UCSD-AML1 (cell line): ENCODE results near the gene DLL4.
"Not testable (repeated sequence)": the region's sequence is repeated elsewhere in the genome, so short reads cannot be mapped to it uniquely, and the experiment has no call there.

Experiments
- DNase-seq: peaks from one replicate; lab custom pipeline; 2025; ENCODE audit not compliant: unreplicated experiment; lab: John Stamatoyannopoulos, UW

DLL4 gene

DNA sequence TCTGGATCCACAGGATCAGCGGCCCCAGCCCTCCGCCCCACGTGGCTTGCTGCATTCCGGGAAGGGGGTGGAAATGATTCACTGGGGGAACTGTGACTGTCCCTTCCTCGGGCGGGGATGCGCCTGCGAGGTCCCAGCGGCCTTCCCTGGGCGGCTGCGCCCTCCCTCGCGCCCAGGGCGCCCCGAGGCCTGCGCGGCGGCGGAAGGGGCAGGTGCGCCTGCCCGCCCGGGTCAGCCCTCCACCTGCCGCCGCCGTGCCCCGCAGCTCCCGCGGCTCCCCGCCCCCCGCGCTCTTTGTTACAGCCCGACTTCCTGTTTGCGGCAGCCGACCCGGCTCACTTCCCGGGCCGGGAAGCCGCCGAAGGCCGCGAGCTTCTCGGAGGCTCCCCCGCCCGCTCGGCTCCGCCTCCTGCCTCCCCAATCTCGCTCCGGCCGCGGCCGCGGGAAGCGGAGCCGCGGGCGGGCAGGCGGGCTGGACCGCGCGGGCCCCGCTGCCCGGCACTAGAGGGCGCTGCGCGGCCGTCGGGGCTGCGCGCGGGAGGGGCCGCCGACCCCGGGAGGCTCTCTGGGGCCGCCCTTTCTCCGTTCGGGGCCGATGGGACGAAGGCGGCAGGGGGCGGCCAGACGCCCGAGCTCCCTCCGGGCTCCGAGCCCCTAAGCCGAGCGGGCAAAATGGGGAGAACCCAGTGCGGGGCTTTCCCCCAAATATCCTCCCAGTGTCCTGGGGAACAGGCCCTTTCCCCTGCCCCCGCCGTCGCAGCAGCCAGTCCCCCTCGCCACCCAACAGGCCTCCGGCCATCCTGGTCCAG lies 12.6 kb downstream of the DLL4 start:
- peak; percentile 89 for DNase-seq

GRCh38 chr15:40942337-40942854 lies 13.3 kb downstream of the DLL4 start:
- no peak for DNase-seq

DNA sequence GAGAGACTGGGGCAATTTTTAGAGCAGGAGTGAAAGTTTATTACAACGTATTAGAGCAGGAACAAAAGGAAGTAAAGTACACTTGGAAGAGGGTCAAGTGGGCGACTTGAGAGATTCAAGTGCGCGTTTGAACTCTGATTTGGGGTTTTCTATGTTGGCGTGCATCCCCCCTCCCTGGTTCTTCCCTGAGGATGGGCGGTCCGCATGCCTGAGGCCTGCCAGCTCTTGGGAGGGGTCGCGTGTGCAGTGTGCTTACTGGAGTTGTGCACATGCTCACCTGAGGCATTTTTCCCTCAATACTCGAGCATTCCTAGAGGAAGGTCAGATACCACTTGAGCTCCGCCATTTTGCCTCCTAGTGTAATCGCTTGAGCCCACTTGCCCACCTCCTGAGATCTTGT lies 13.7 kb downstream of the DLL4 start:
- DNase-seq = no peak

GRCh38 chr15:40943764-40944365 lies 14.7 kb downstream of the DLL4 start:
- DNase-seq = no peak

DNA sequence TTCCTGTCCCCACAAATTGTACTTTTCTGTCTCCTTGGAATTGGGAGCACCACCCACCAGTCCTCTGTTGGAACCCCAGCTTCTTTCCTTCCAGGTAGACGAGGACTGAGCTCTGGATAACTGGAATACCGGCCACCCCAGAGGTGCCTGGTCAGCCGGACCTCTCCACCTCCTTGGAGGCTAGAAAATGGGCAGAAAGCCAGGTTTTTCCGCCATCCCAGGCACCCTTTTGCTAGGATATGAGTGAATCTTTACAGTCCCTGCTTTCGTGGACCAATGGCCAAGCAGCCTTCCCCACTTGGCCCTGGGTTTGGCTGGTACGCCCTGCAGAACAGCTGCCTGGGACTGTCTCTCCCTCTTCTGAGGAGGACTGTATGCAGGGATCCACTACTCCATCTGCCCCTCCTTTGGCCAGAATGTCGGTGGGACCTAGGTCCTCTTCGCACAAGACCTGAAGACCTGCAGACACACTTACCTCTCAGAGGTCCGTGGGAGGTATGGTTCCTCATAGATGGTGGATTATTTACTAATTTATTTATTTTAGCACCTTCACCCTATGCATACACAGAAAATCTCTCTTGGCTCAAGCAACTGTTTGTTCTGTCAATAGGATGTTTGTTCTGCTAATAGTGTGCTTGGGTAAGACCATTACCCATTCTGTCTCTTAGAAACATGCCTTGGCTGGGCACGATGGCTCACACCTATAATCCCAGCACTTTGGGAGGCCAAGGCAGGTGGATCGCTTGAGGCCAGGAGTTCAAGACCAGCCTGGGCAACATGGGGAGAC lies 15.6 kb downstream of the DLL4 start:
- no peak for DNase-seq

- DNase-seq = no peak
These were observed 19.8 kb downstream of the DLL4 start for GRCh38 chr15:40948706-40949473.

DNA sequence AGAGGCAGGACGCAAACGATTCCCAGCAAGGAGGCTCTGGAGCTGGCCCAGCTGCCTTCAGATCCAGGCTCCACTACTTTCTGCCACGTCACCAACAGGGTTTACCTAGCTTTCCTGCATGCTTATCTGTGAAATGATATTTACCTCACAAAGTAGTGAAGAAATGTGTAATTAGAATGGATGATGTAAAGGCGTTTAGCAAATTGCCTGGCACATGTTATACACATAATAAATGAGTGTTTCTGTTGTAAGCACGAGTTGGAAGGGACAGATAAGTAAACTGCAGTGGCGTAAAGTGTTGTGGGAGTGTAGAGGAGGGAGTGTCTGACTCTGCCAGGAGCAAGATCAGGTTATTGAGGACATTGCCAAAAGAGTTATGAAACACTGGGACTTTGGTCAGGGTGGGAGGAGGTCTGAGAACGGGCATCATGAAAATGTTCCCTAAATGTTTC lies 20.6 kb downstream of the DLL4 start:
- no peak for DNase-seq

- DNase-seq = no peak
These were observed 22.6 kb downstream of the DLL4 start for GRCh38 chr15:40951764-40952163.

- no peak for DNase-seq
These were observed 23.3 kb downstream of the DLL4 start for GRCh38 chr15:40952301-40952900.

DNA sequence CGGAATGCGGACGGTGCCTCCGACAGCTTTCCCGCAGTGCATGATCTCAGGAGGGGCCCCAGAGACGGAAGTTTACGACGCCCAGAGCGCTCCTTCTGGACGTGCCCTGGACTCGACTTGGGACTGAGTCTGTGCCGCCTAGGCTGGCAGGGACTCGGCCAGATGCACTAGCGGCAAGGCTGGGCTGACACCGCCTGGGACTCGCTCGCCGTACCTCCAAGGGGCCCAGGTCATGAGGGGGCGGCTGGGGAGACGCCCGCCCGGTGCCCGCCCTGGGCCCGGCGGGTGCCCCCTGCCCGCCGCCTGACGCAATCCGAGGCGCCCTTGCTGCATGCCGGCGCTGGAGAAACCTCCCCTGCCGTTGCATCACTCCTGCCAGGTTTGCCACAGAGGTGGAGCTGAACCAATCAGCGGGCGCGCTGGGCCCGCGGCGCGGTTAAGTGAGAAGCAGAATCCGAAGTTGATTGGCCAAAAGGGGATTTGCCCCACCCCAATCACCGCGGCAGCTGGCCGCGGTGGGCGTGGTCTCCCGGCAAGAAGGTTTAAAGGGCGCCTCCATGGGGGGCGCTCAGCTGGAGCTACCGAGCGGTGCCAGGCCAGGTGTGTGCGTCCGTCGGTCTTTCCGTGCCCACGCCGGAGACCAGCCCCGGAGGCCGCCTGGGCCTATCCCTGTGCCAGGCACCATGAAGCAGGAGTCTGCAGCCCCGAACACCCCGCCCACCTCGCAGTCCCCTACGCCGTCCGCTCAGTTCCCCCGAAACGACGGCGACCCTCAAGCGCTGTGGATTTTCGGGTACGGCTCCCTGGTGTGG lies 24.0 kb downstream of the DLL4 start, which contains the start of gene CHAC1:
TSS of gene CHAC1 (plus strand) at position 571 of the 812 bp plus-strand sequence. CDS start at position 684, 113 bp downstream.
- peak; percentile 97 for DNase-seq

DNA sequence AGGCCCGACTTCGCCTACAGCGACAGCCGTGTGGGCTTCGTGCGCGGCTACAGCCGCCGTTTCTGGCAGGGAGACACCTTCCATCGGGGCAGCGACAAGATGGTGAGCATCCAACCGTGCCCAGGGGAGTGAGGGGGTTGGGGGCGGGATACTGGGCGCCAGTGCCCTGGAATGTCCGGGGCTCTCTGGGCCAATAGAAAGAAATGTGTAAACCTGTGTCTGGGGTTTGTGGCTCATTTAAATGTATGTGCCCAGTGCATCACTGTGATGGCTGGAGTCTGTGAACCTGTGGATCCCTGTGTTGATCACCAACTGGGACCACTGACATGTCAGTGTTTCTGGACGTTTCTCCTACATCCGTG lies 24.6 kb downstream of the DLL4 start:
- DNase-seq = no peak

- not testable (repeated sequence) for DNase-seq
These were observed 25.2 kb downstream of the DLL4 start for GRCh38 chr15:40954158-40954848.

DNA sequence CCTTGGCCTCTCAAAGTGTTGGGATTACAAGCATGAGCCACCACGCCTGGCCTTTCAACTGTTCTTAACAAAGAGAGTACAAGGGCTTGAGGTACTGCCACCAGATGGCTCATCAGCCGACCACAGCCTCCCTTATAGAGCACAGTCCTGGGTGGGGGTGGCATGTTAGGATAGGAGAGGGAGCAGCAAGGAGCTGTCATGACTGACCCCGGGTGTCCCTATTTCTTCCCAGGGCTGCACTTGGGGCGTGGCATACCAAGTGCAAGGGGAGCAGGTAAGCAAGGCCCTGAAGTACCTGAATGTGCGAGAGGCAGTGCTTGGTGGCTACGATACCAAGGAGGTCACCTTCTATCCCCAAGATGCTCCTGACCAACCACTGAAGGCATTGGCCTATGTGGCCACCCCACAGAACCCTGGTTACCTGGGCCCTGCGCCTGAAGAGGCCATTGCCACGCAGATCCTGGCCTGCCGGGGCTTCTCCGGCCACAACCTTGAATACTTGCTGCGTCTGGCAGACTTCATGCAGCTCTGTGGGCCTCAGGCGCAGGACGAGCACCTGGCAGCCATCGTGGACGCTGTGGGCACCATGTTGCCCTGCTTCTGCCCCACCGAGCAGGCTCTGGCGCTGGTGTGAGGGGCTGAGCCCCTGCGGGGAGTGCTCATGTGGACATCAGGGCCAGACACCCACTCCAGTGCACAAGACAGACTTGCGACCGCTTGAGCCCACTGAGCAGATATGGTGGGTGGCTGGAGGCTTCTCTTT lies 26.2 kb downstream of the DLL4 start:
- DNase-seq = no peak

GRCh38 chr15:40955930-40956540 lies 26.9 kb downstream of the DLL4 start:
- no peak for DNase-seq

DNA sequence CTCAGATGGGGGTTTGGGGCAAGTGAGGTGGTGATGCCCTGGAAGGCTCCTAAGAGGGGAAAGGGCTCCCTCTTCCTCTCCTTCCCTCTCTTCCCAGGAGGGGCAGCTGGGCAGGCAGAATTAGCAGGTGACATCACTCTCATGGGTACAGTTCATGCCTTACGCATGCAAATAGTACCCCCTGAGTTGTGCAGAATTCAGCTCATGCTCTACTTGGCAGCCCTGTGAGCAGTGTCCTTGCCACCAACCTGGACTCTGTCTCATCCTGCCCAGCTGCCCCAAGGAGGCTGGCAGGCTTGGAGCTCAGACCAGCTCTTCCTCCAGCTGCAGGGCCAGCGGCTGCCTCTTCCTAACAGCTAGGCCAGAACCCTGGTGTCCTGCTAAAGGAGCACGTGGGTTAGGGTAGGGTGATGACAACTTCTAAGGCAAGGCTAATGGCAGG lies 27.4 kb downstream of the DLL4 start:
- DNase-seq = no peak

DNA sequence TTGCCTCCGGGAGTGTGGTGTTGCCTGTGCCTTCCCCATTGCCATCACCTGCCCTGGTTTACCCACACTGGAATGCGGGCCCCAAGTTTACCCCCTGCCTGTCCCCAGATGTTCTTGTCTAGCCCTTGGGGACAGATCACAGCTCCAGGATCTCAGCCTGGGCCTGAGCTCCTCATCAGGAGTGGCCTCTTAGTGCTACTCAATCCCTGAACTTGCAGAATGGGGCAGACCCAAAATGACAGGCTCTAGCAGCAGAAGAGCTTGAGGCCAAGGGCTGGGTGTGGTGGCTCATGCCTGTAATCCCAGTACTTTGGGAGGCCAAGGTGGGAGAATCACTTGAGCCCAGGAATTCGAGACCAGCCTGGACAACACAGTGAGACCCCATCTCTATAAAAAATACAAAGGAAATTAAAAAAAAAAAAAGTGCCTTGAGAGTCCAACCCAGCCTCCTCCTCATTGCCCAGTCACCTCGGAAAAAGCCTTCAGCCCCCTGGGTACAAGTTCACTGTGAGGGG lies 28.0 kb downstream of the DLL4 start:
- DNase-seq = no peak

- DNase-seq = no peak
These were observed 28.5 kb downstream of the DLL4 start for GRCh38 chr15:40957581-40958051.
